GM18508 (cell line): ENCODE data around the gene MUS81.
A peak's percentile ranks its signal among the peaks of the same experiment; 100 is the strongest.
"Not testable (repeated sequence)": the region's sequence is repeated elsewhere in the genome, so short reads cannot be mapped to it uniquely, and the experiment has no call there.

Source experiments
- ATAC-seq: cut with Tn5 transposase; IDR thresholded peaks from one replicate; pipeline ENCODE4 v1.9.1; 2021; ENCODE audit warnings: moderate number of reproducible peaks; ENCODE audit not compliant: insufficient read depth, unreplicated experiment

Gene MUS81, protein sequence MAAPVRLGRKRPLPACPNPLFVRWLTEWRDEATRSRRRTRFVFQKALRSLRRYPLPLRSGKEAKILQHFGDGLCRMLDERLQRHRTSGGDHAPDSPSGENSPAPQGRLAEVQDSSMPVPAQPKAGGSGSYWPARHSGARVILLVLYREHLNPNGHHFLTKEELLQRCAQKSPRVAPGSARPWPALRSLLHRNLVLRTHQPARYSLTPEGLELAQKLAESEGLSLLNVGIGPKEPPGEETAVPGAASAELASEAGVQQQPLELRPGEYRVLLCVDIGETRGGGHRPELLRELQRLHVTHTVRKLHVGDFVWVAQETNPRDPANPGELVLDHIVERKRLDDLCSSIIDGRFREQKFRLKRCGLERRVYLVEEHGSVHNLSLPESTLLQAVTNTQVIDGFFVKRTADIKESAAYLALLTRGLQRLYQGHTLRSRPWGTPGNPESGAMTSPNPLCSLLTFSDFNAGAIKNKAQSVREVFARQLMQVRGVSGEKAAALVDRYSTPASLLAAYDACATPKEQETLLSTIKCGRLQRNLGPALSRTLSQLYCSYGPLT

DNA sequence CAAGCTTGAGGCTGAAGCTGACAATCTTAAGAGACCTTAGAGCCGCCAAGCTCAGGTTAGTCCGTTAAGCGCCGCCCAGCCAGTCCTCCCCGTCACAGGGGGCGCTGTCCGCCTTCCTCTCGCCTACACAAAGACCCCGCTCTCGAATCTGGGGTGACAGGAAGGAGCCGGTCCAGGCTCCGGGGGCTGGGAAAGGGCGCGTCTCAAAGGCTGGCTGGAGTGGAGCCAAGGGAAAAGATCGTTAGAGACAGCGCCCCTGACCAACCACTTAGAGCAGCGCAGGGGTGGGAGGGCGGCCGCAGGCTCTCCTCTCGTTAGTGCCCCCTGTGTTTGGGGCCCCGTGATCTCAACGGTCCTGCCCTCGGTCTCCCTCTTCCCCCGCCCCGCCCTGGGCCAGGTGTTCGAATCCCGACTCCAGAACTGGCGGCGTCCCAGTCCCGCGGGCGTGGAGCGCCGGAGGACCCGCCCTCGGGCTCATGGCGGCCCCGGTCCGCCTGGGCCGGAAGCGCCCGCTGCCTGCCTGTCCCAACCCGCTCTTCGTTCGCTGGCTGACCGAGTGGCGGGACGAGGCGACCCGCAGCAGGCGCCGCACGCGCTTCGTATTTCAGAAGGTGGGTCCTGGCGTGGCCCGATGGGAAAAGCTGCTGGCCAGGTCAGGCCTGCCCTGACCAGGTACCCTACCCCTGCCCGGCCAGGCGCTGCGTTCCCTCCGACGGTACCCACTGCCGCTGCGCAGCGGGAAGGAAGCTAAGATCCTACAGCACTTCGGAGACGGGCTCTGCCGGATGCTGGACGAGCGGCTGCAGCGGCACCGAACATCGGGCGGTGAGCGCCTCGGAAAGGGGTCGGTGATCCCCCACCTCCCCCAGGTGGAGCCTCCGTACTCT, at the start of gene MUS81:
Gene MUS81 (plus strand): TSS at position 156 of the 887 bp plus-strand sequence. CDS start 321 bp downstream, at position 477.
- no peak for ATAC-seq

DNA sequence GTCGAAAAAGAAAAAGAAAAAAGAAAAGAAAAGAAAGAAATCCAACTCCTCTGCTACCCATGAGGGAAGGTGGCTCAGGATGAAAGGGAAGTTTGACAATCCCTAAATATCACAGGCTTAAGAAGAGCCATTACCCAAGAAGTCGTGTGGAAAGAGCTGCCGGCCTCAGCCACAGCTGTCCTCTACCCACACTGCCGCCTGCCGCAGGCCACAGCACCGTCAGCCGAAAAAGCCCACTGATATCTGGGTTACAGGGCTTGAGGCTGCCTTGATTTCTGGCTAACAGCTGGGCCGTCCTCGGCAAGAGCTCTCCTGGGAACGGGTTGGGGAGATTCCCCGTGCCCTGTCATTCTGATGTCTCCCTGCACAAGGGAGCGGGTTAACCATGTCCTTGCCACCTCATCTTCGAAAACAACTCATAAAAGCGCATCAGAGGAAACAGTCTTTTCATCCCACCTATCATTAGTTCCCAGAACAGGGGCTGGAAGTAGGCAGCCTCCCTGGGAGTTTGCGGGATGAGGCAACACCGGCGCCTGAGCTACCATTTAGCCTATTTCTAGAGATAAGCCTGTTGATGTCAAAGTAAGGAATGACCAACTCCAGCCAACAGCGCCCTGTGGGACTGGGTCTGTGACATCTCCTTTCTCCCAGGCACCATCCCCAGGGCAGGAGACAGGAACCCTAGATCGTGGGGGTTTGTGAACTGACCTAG, 48.3 kb upstream of the MUS81 start:
- no peak for ATAC-seq

DNA sequence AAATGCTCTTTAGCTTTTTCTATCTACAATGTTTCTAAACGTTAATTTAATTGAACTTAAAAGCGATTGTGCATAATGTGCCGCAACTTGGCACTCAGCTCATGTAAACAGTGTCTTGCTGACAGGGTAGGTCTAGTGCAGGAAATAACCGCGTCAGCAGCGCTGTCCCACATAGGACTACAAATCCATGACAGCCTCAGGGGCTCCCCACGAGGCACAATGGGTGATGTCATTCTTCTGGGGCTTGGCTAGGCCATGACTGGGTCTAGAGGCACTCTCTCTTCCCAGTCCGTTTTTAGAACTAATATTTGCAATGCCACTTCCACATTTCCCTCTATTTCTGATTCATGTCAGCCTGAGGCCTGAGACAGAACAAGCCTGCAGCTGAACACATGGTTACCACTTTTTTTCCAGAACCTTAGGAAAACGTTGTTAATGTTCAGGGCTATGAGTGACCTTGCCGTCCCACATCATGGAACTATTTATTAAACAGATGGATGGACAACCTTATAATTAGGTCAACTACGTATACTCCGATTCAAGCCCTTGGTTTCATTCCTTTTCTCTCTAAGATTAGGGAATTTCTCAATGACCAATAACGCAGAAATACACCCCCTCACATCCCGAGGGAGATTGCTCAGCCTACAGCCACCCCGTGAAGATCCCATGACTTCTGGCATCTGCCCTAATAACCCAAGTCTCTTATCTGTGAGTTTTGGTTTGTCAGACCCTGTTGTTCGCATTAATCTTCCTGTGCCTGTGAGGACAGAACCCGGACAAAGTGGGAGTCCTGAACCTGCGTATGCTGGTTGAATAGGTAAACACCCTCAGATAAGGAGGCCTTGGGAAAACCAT, 45.9 kb upstream of the MUS81 start:
- no peak for ATAC-seq

DNA sequence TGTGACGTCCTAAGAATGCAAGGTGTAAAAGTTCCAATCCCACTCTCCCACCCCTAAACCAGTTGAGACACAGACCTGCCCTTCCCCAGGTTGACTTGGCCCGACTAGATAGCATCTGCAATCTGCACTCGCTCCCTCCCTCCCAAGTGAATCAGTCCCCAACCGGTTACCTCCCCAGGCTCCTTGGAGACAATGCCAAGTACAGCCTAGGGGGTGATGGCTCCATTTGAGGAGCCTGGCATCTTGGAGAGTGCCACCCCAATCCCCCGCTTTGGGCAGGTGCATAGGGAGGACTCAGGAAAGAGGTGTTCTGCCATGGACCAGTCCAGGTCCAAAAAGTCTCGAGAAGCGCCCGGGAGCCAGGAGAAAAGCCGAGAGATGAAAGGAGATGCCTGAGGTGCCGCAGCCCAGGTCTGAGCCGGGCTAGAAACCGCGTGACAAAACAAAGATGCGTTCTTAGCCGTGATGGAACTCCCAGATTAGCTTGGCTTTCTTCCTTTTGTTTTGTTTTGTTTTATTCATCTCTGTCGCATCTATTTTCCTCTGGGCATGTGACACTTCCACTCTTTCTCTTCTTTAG, 45.2 kb upstream of the MUS81 start:
- ATAC-seq, result no peak

DNA sequence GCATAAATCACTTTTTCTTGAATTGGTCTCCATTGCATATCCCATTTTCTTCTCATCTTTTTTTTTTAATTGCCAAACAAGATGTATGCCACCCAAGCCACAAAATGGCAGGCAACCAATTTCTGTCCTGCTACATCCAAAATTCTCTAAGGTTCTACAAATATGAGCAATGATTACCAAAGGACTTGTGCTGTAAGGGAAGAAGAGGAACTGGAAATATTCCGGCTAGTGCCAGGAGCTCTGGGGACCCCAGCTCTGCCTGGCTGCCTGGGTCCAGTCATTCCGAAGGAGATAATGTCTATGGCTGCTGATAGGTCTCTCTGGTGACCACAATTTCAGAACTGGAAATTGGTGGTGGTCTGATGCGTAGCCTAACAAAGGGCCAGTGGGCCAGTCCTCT, 43.5 kb upstream of the MUS81 start:
- ATAC-seq, result no peak

DNA sequence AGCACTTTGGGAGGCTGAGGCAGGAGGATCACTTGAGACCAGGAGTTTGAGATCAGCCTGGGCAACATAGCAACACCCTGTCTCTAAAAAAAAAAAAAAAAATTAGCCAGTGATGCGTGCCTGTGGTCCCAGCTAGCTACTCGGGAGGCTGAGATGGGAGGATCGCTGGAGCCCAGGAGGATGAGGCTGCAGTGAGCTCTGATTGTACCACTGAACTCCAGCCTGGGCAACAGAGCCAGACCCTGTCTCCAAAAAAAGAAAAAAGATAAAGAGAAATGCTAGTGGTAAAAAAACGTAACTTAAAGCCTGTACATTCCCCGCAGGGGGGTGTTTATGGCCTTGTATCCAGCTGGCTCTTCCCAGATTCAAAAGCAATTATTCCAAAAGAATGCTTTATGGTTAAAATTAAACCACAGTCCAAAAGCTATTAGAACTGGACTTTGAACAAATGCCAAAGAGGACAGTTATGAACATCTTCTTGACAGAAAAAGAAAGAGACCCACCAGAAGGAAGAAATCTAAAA, 42.9 kb upstream of the MUS81 start:
- ATAC-seq, result no peak

DNA sequence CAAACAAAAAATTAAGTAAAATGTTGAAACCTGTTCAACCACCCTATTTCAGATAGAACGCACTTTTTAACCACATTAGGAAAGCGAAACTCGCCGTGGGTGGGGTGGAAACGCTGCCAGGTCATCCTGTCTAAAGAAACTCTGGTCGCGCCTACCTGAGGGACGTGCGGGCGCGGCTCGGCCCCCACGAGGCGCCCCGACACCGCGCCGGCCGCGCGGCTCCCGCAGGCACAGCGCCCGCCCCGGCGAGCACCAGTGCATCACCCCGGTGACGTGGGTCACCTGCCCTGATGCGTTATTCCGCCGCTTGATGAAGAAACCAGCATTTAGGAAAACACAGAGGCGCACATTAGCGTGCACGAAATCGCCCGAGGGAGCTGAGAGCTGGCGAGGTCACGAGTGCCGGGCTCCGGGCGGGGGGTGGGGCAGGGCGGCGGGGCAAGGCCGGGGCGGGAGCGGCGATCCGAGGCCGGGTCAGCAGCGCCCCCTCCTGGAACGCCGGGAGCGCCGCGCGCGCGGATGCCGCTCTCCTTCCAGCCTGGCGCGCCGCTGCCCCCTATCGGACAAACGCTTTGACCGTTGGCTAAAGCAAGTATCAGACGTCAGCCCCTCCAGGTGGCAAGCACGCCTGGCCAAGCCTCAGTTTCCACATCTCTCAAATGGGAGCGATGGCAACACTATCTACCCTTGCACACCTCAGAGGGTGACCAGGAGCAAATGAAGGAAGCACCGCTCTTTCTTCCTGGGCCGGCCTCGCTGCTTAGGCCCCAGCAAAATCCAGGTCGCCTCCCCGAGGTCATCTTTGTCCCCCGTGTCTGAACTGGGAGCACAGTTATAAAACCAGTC, 42.2 kb upstream of the MUS81 start:
- peak; percentile 41 for ATAC-seq

DNA sequence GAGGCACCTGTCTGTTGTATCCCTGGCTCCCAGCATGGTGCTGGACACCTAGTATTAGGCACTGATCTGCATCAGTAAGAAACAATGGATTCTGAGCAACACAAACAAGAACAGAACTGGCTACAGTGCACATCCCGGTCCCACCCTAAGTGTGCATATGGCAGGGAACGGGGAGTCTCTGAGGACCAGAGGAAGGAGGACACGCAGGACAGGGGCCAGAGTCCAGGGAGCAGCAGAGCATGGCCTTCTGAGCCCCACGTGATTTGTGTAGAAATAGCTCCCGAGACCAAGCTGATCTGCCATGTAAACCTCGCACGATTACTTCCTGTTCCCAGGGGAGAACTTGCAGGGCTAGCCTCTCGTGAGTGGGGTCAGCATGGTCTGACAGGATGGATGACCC, 39.1 kb upstream of the MUS81 start:
- no peak for ATAC-seq

DNA sequence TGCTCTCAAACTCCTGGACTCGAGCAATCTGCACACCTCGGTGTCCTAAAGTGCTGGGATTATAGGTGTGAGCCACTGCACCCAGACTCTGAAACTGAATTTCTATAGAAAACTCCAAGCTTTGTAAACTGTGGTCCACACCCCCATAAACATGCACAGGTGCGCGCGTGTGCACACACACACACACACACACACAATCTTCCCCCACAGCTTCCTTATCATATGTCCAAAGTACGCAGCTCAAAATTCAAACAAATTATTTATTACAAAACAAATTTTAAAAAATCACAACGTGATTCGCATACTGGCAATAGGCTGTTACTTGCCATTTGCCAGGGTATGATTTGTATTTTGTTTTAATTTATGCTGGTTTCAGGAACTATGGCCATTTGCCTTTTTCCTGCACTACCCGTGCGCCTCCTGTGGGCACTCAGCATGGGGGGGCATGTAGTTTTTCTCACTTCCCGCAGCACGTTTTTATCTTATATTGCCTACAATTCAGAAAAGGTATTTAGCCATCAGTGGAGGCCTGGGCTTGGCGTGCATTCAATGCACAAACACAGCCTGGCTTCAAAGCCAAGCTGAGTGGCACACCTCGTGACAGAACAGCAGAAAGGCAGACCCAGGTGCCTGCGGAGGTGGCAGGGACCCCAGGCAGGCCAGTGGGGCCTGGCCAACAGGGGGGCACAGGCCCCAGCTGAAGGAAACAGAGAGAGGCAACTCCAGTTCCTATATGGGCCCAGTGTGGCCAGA, 37.3 kb upstream of the MUS81 start:
- no peak for ATAC-seq

DNA sequence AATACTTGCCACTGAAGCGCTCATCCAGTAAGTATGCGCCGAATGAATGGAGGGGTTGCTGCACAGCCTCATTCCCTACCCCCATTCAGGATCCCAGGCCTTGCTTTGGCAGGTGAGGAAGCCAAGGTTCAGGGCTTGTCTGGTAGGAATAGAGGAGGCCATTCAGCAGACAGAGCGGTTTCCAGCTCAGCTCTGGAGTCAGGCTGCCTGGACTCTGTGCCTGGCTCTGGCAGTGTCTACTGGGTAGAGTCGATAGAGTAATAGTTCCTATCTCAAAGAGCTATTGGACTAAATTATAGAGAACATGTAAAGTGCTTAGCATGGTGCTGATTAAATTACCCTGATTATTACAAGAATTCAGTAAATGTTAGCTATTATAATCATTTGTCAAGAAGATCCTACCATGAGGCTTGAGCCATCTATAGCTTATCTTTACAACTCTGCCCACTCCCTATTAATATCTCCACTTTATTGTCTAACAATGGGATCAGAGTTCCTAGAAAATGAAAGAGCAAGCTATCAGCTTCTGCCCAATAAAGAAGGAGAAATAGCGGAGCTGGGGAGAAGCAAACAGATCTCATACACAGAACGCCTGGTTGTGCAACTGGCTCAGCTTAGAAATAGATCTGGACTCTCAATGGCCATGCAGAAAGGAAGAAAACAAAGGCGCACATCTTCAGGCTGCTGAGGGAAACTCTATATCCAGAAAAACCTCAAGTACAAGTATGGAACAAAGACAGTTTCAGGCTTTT, 33.1 kb upstream of the MUS81 start:
- ATAC-seq, result no peak

DNA sequence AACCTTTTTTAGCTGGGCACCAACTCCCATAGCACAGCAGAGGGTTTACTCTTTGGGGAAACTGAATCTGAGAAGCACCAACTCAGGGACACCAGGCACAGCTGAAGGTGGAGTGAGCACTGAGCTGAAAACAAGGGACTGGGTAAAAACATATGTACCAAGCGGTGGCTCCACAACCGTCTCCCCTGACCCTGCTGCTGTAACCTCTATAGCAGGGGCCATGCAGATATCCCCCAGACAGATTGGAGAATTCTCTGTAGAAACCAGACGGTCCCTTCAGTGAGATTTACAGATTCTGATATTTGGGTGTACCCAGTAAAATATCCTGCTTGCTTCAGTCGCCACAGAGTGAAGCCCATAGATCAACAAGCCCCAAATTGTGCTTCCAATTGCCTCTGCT, 30.8 kb upstream of the MUS81 start:
- no peak for ATAC-seq

DNA sequence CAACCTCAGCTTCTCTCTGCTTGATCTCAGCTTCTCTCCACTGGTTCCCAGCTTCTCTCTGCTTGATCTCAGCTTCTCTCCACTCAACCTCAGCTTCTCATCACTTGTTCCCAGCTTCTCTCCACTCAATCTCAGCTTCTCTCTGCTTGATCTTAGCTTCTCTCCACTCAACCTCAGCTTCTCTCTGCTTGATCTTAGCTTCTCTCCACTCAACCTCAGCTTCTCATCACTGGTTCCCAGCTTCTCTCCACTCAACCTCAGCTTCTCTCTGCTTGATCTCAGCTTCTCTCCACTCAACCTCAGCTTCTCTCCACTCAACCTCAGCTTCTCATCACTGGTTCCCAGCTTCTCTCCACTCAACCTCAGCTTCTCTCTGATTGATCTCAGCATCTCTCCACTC, 28.0 kb upstream of the MUS81 start:
- ATAC-seq, result not testable (repeated sequence)

DNA sequence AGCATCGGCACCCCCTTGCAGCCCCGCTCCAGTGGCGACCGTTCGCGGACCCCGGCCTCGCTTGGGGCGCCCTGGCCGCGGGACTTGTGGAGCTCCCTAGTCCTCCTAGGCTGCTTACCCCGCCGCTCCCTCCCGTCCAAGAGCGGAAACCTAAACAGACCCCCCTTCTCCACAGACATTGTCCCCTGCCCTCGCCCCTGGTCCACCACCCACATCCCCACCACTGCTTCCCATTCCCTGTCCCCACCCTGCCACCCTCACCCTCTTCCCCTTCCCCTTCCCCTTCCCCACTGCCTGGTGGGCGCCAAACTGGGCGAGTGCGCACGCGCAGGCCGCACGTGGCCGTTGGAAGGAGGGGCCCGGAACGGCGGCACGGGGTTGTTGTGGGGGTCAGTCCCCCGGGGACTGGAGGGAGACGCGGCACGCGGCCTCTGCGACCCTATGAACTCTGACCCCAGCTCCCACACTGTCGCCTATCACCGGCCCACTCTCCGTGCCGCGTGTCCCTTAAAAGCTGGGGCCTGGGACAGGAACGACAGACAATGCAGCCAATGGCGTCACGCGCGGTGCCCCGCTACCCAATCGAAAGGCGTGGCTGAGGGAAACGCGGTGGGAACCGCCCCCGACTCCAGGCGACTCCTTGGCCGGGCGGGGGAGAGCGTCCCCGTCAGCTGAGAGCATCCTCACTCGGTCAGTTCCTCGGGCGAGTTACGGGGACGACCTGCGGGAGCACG, 26.8 kb upstream of the MUS81 start, which contains the start of gene SNX32:
Gene SNX32 (plus strand): TSS at position 667 of the 734 bp plus-strand sequence. CDS start 103 bp downstream, outside the sequence.
- no peak for ATAC-seq

DNA sequence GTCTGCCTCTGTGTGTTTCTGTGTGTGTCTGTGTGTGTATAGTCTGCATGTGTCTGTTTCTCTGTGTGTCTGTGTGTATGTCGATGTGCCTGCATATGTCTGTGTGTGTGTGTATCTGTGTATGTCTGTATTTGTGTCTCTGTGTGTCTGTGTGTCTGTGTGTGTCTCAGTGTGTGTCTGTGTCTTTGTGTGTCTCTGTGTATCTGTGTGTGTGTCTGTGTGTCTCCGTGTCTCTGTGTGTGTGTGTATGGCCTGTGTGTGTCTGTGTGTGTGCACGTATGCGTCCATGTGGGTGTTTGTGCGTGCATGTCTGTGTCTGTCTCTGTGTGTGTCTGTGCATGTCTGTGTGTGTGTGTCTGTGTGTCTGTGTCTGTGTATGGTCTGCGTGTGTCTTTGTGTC, 26.0 kb upstream of the MUS81 start:
- no peak for ATAC-seq

DNA sequence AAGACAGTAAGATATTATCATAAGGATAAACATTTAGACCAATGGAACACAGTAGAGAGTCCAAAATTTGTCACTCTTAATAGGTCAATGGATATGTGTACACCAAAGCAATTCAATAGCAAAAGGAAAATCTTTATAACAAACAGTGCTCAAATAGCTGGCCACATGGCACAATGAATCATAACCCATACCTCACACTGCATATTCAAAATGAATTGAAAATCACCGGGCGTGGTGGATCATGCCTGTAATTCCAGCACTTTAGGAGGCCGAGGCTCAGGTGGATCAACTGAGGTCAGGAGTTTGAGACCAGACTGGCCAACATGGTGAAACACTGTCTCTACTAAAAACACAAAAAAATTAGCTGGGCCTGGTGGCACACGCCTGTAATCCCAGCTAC, 18.1 kb upstream of the MUS81 start:
- no peak for ATAC-seq

DNA sequence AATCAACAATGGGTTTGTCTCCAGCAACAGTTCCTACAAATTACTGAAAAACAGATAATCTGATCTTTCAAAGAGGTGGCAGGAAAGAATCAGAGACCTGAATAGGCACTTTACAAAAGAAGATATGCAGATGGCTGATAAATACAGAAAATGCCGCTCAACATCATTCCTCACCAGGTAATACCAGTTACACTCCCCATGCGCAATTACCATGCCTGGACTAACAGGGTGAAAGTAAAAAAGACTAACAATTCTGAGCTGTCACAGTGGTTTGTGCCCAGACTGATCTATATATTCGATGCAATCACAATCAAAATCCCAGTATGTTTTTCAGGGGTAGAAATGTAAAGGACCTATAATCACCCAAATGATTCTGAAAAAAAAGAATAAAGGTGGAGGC, 16.4 kb upstream of the MUS81 start:
- no peak for ATAC-seq
